ENCODE data around the gene MTCH1.
"Not testable (repeated sequence)": the region's sequence is repeated elsewhere in the genome, so short reads cannot be mapped to it uniquely, and the experiment has no call there.

Gene MTCH1

DNA sequence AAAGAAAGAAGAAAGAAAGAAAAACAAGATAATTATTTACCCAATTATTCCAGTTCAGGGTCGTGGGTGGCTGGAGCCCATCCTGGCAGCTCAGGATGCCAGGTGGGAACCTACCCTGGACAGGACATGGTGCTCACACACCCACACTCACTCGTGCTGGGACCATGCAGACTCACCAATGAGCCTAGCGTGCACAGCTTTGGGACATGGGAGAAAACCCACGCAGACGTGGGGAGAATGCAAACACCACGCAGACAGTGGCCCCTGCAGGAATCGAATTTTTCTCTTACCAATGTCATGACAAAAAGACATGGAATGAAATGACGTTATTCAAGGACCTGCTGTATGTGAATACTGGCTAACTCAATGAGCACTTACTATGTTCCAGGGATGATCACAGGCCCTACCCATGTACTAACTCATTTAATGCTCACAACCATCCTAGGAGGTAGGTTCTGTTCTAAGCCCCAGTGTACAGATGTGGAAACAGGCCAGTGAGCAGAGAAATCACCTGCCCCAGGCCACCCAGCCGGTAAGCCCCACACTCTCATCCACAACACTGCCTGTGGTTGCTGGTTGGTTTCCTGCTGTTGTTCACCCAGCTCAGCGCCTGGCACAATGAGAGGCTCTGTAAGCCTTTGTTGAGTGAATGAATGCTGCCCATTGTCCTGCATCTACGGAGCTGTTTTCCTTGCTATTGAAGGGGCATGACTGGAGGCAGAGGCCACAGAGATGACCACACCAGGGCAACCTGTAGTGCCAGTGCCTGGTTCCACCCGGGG is 38.2 kb downstream of the MTCH1 start:
- POLR2A ChIA-PET: interaction anchor here (0.6 kb wide), 1 partner anchor 12 kb away, joined by 3 read pairs; no protein-coding TSS in a partner anchor
- DNase-seq (ENCODE audit: low read depth, low spot score): no peak

GRCh38 chr6:36946526-36946925 is 39.5 kb downstream of the MTCH1 start:
- H3K4me3 ChIP-seq (ENCODE audit: low read depth, low read length): no peak overlapping the region
- DNase-seq (ENCODE audit: low read depth, low spot score): no peak
- ChIA-PET POLR2A (no interaction called here), CTCF (interaction anchor here (1.0 kb wide), 1 partner anchor 19 kb away, joined by 3 read pairs; no protein-coding TSS in a partner anchor)
- TF ChIP-seq, protein P1, sequence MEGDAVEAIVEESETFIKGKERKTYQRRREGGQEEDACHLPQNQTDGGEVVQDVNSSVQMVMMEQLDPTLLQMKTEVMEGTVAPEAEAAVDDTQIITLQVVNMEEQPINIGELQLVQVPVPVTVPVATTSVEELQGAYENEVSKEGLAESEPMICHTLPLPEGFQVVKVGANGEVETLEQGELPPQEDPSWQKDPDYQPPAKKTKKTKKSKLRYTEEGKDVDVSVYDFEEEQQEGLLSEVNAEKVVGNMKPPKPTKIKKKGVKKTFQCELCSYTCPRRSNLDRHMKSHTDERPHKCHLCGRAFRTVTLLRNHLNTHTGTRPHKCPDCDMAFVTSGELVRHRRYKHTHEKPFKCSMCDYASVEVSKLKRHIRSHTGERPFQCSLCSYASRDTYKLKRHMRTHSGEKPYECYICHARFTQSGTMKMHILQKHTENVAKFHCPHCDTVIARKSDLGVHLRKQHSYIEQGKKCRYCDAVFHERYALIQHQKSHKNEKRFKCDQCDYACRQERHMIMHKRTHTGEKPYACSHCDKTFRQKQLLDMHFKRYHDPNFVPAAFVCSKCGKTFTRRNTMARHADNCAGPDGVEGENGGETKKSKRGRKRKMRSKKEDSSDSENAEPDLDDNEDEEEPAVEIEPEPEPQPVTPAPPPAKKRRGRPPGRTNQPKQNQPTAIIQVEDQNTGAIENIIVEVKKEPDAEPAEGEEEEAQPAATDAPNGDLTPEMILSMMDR (IDR thresholded peaks at IDR 0.05; ENCODE audit: insufficient read depth, low read length, missing control alignments): no peak

More for the DNA sequence above, 38.2 kb downstream of the MTCH1 start:
- H3K4me3 ChIP-seq (ENCODE audit: low read depth, low read length): no peak overlapping the region
- TF ChIP-seq, protein P1 (IDR thresholded peaks at IDR 0.05; ENCODE audit: insufficient read depth, low read length, missing control alignments): no peak
- CTCF ChIA-PET: interaction anchor here (1.0 kb wide), 1 partner anchor 20 kb away, joined by 3 read pairs; no protein-coding TSS in a partner anchor

DNA sequence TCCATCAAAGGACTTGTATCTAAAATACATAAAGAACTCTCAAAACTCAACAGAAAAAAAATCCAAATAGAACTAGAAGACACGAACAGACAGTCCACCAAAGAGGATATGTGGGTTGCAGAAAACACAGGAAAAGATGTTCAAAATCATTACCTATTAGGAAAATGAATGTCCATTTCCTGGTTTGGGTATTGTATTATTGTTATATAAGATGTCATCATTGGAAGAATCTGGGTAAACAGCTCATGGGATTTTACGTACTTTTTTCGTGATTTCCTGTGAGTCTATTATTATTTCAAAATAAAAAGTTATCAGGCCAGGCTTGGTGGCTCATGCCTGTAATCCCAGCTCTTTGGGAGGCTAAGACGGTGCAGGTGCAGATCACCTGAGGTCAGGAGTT is 40.7 kb downstream of the MTCH1 start:
- H3K4me3 ChIP-seq (ENCODE audit: low read depth, low read length): no peak overlapping the region
- TF ChIP-seq, protein P1 (IDR thresholded peaks at IDR 0.05; ENCODE audit: insufficient read depth, low read length, missing control alignments): no peak
- no peak for DNase-seq (ENCODE audit: low read depth, low spot score)
- CTCF ChIA-PET: interaction anchor here (0.7 kb wide), 1 partner anchor 8 kb away, joined by 3 read pairs; no protein-coding TSS in a partner anchor
- POLR2A ChIA-PET: interaction anchor here (0.6 kb wide), 1 partner anchor 259 kb away, joined by 3 read pairs; no protein-coding TSS in a partner anchor

DNA sequence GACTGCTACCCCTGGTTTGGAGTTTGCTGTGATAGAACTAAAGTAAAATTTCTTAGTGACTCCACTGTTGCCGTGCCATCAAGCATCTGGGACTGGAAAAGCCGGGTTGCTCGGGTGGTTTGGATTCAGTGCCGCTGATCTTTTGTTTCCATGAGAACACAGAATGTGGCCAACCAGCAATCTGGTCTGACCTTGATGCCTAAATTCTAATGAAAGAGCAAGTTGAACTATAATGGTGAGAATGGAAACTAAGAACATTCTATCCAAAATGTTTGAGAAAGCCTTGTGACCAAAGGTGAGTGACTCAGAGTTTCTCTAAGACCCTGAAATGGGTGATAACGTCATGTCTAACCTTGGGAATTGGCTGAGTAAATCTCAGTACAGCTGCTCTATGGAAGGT is 41.3 kb downstream of the MTCH1 start:
- CTCF ChIA-PET: no interaction called here
- TF ChIP-seq, protein P1 (IDR thresholded peaks at IDR 0.05; ENCODE audit: insufficient read depth, low read length, missing control alignments): no peak
- H3K4me3 ChIP-seq (ENCODE audit: low read depth, low read length): no peak overlapping the region
- DNase-seq (ENCODE audit: low read depth, low spot score): no peak
- POLR2A ChIA-PET: interaction anchor here (0.6 kb wide), 1 partner anchor 258 kb away, joined by 3 read pairs; no protein-coding TSS in a partner anchor

GRCh38 chr6:36942329-36942728 is 43.7 kb downstream of the MTCH1 start:
- POLR2A ChIA-PET; CTCF ChIA-PET; H3K4me3 ChIP-seq (ENCODE audit: low read depth, low read length); DNase-seq (ENCODE audit: low read depth, low spot score): not testable (repeated sequence)

- CTCF ChIA-PET; DNase-seq (ENCODE audit: low read depth, low spot score); H3K4me3 ChIP-seq (ENCODE audit: low read depth, low read length); POLR2A ChIA-PET: not testable (repeated sequence)
Observed at GRCh38 chr6:36941561-36941960, 44.4 kb downstream of the MTCH1 start.

- H3K4me3 ChIP-seq (ENCODE audit: low read depth, low read length): no peak overlapping the region
- no peak for DNase-seq (ENCODE audit: low read depth, low spot score)
- TF ChIP-seq, protein P1 (IDR thresholded peaks at IDR 0.05; ENCODE audit: insufficient read depth, low read length, missing control alignments): no peak
- ChIA-PET POLR2A (no interaction called here), CTCF (interaction anchor here (1.4 kb wide), 1 partner anchor 10 kb away, joined by 3 read pairs; no protein-coding TSS in a partner anchor)
Observed at GRCh38 chr6:36940027-36940426, 46.0 kb downstream of the MTCH1 start.

- ChIA-PET POLR2A (interaction anchor here (0.6 kb wide), 1 partner anchor 22 kb away, joined by 3 read pairs; no protein-coding TSS in a partner anchor), CTCF (interaction anchor here (1.4 kb wide), 1 partner anchor 11 kb away, joined by 3 read pairs; no protein-coding TSS in a partner anchor)
- not testable (repeated sequence) for H3K4me3 ChIP-seq (ENCODE audit: low read depth, low read length); DNase-seq (ENCODE audit: low read depth, low spot score)
Observed at GRCh38 chr6:36939005-36939404, 47.0 kb downstream of the MTCH1 start.

Data from AG04449 (cell line).